ENCODE data around the gene SULT1C2. TPM values are rescaled to one million over a fixed set of nuclear protein-coding genes. Genes with fewer than 3 reads are reported as not detected.
"Not testable (repeated sequence)": the region's sequence is repeated elsewhere in the genome, so short reads cannot be mapped to it uniquely, and the experiment has no call there.

SULT1C2 gene
- total and polyA plus RNA-seq, 3 donors from 2014 or later = 0.43 to 1.3 TPM; not detected in 1

DNA sequence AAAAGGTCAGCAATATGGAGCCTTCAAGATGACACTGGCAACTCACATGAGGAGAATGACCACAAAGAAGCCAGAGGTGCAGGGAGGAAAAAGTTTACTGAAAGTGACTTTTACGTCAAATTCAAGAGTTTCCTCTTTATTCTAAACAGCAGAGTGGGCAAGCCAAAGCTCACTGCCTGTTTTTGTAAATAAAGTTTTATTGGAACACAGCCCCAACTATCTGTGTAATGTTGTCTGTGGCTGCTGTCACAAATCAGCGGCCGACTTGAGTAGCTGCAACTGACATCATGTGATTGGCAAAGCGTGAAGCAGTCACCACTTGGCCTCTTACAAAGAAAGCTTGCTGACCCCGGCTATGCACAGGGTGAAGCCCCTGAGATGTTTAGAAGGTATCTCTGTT lies 9.2 kb upstream of the SULT1C2 start:
- DNase-seq = no peak
- intact Hi-C loops (cut with DNase I; ENCODE audit: low total_unique reads) = no loop called here
- 79 to 82% methylated on average over 5 of the region's 5 CpGs for WGBS, 2 donors
- Histone ChIP-seq H3K4me1 (no peaks in the 10 kb centered on the region), H3K4me3 (no peak overlapping the region), H3K27ac (no peak overlapping the region), H3K27me3 (no peaks in the 10 kb centered on the region), H3K36me3 (ENCODE audit: low read depth, missing control alignments) (no peaks in the 10 kb centered on the region), H3K9me3 (no peaks in the 10 kb centered on the region)
- TF ChIP-seq, protein P1, sequence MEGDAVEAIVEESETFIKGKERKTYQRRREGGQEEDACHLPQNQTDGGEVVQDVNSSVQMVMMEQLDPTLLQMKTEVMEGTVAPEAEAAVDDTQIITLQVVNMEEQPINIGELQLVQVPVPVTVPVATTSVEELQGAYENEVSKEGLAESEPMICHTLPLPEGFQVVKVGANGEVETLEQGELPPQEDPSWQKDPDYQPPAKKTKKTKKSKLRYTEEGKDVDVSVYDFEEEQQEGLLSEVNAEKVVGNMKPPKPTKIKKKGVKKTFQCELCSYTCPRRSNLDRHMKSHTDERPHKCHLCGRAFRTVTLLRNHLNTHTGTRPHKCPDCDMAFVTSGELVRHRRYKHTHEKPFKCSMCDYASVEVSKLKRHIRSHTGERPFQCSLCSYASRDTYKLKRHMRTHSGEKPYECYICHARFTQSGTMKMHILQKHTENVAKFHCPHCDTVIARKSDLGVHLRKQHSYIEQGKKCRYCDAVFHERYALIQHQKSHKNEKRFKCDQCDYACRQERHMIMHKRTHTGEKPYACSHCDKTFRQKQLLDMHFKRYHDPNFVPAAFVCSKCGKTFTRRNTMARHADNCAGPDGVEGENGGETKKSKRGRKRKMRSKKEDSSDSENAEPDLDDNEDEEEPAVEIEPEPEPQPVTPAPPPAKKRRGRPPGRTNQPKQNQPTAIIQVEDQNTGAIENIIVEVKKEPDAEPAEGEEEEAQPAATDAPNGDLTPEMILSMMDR (IDR thresholded peaks at IDR 0.05) = no peak
- no peak for TF ChIP-seq POLR2A (IDR thresholded peaks at IDR 0.05)

DNA sequence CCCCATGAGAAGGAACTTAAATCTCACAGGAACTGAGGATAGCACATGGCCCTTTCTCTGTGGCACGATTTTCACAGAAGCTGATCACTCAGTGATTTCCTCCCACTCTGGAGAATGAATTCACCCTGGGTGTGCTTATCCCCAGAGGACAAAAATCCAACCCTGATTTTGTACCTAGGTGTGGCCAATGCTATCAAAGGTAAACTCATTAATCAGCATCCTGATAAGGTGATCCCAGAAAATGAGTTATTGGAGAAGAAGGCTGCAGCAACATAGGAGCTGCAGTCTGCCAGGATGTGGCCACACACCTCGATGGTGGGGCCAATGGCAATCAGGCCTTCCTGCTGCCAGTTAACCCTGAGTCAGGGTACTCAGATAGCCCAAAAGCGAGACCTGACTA lies 8.2 kb upstream of the SULT1C2 start:
- H3K4me3 ChIP-seq = no peak overlapping the region
- H3K27ac ChIP-seq = no peak overlapping the region
- H3K27me3 ChIP-seq = no peaks in the 10 kb centered on the region
- TF ChIP-seq, protein P1 (IDR thresholded peaks at IDR 0.05) = no peak
- TF ChIP-seq POLR2A (IDR thresholded peaks at IDR 0.05) = no peak
- H3K4me1 ChIP-seq = no peaks in the 10 kb centered on the region
- intact Hi-C loops (cut with DNase I; ENCODE audit: low total_unique reads) = no loop called here
- no peak for DNase-seq
- no peaks in the 10 kb centered on the region for H3K36me3 ChIP-seq (ENCODE audit: low read depth, missing control alignments)
- no peaks in the 10 kb centered on the region for H3K9me3 ChIP-seq
- WGBS, 2 donors = 67 to 71% methylated on average over 3 of the region's 3 CpGs

DNA sequence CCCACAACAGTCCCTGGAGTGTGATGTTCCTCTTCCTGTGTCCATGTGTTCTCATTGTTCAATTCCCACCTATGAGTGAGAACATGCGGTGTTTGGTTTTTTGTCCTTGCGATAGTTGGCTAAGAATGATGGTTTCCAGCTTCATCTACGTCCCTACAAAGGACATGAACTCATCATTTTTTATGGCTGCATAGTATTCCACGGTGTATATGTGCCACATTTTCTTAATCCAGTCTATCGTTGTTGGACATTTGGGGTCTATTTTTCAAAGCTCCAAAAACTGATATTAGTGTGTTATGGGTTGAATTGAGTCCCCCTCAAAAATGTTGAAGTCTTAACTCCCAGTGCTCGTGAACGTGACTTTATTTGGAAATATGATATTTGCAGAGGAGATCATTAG lies 4.1 kb upstream of the SULT1C2 start:
- H3K36me3 ChIP-seq (ENCODE audit: low read depth, missing control alignments); H3K4me1 ChIP-seq; DNase-seq; H3K4me3 ChIP-seq; H3K27ac ChIP-seq; H3K9me3 ChIP-seq; H3K27me3 ChIP-seq; intact Hi-C loops (cut with DNase I; ENCODE audit: low total_unique reads): not testable (repeated sequence)
- 91 to 95% methylated on average over 7 of the region's 7 CpGs for WGBS, 2 donors

DNA sequence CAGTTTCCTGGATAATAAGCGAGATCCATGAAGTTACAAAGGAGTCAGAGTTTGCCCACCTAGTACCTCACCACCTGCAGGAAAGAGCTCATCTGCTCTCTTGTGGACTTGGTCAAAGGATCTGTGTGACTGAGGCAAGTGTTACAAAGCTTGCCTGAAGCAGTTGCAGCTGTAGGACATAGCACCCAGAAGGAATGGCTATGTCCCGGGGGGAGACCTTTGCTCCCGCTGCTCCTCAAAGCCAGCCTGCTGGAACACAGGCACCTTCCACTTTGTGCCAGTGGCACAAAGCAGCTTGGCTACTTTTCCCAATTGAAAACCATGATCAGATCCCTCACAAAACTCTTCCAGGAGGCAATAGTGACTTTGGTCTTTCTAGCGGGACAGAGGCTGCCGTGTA lies 3.1 kb upstream of the SULT1C2 start:
- DNase-seq = no peak
- H3K27me3 ChIP-seq = no peaks in the 10 kb centered on the region
- intact Hi-C loops (cut with DNase I; ENCODE audit: low total_unique reads) = no loop called here
- H3K9me3 ChIP-seq = no peaks in the 10 kb centered on the region
- no peak overlapping the region for H3K27ac ChIP-seq
- H3K4me3 ChIP-seq = no peak overlapping the region
- no peaks in the 10 kb centered on the region for H3K36me3 ChIP-seq (ENCODE audit: low read depth, missing control alignments)
- WGBS, 2 donors = 95 to 97% methylated on average over 5 of the region's 5 CpGs
- no peak for TF ChIP-seq POLR2A (IDR thresholded peaks at IDR 0.05)
- TF ChIP-seq, protein P1 (IDR thresholded peaks at IDR 0.05) = no peak
- no peaks in the 10 kb centered on the region for H3K4me1 ChIP-seq

DNA sequence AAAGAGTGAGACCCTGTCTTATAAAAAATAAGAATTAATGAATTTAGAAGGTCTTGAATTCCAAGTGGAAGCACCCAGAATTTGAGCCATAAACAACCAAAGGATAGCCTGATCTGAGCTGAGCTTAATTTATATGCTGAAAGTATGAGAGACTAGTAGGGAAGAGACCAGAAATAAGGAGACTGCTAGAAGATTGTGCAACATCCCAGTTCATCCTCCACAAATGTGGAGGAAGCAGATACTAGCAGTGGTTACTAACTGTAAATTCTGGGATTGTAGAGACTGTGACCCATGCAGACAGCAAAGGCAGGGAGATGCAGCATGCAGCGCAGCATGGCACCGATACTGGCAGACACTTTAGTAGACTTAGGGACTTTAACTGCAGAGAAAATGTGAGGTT lies 1.5 kb upstream of the SULT1C2 start:
- H3K27ac ChIP-seq = no peak overlapping the region

More for the DNA sequence above, 1.5 kb upstream of the SULT1C2 start:
- H3K4me3 ChIP-seq = no peak overlapping the region
- no peak for DNase-seq
- TF ChIP-seq, protein P1 (IDR thresholded peaks at IDR 0.05) = no peak
- no peak for TF ChIP-seq POLR2A (IDR thresholded peaks at IDR 0.05)
- 91 to 100% methylated on average over 2 of the region's 2 CpGs for WGBS, 2 donors
- H3K27me3 ChIP-seq = no peaks in the 10 kb centered on the region
- no peaks in the 10 kb centered on the region for H3K4me1 ChIP-seq
- intact Hi-C loops (cut with DNase I; ENCODE audit: low total_unique reads) = no loop called here
- H3K36me3 ChIP-seq (ENCODE audit: low read depth, missing control alignments) = no peaks in the 10 kb centered on the region
- no peaks in the 10 kb centered on the region for H3K9me3 ChIP-seq
